GM18498 (cell line): ENCODE results near the gene RADIL.
A peak's percentile ranks its signal among the peaks of the same experiment; 100 is the strongest.
"Not testable (repeated sequence)": the region's sequence is repeated elsewhere in the genome, so short reads cannot be mapped to it uniquely, and the experiment has no call there.

Source experiments
- ATAC-seq: cut with Tn5 transposase; IDR thresholded peaks from one replicate; pipeline ENCODE4 v1.9.1; 2021; ENCODE audit warnings: mild to moderate bottlenecking, moderate library complexity; ENCODE audit not compliant: unreplicated experiment

RADIL gene

DNA sequence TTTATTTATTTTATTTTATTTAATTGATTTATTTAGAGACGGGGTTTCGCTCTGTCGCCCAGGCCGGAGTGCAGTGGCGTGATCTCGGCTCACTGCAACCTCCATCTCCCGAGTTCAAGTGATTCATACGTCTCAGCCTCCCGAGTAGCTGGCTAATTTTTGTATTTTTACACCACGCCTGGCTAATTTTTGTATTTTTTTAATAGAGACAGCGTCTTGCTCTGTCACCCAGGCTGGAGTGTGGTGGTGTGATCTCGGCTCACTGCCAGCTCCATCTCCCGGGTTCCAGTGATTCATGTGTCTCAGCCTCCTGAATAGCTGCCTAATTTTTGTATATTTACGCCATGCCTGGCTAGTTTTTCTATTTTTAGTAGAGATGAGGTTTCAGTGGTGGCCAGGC lies 73.8 kb downstream of the RADIL start:
- ATAC-seq, result no peak

DNA sequence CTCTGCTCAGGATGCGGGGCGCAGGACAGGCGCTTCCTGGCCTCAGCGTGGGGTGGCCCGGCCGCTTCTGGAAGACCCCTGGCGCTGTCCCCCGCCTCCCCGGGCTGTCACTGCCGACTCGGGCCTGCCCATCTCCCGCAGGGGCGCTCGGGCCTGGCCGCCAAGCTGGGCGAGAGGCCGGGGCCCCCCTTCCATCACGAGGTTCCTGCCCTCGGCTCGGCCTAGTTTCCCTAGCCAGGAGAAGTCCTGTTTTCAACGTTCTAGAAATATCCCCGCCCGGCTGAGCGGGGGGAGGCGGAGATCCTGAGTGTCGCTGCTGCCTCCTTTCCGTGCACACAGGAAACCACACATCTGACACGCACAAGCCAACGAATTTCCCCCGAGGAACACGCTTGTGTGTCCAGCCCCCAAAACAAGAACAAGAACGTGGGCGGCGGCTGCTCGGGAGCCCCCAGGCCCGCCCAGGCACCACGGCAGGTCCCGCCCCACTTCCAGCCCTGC lies 74.4 kb downstream of the RADIL start:
- no peak for ATAC-seq

DNA sequence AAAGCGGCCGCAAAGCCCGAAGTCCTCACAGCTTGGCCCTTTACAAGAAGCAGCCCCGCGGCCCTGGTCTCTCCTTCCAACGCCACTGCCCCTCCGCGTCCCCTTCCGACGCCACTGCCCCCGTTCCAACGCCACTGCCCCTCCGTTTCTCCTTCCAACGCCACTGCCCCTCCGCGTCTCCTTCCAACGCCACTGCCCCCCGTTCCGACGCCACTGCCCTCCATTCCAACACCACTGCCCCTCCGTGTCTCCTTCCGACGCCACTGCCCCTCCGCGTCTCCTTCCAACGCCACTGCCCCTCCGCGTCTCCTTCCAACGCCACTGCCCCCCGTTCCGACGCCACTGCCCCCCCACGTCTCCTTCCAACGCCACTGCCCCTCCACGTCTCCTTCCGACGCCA lies 75.0 kb downstream of the RADIL start:
- no peak for ATAC-seq

DNA sequence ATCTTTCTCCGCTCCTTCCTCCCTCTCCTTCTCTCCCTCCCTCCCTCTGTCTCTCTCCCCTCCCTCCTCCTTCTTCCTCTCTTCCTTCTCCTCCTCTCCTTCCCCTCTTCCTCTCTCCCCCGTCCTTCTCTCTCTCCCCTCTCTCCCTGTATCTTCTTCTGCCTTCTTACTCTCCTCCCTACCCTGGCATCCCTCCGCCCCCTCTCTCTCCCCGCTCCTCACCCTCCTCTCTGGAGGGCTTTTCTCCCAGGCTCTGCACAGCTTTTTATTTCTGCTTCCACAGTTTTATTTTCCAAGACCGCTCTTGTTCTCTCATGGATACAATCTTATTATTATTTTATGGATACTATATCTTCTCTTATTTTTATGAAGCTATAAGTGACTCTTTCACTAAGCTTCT lies 75.5 kb downstream of the RADIL start:
- ATAC-seq, result no peak

DNA sequence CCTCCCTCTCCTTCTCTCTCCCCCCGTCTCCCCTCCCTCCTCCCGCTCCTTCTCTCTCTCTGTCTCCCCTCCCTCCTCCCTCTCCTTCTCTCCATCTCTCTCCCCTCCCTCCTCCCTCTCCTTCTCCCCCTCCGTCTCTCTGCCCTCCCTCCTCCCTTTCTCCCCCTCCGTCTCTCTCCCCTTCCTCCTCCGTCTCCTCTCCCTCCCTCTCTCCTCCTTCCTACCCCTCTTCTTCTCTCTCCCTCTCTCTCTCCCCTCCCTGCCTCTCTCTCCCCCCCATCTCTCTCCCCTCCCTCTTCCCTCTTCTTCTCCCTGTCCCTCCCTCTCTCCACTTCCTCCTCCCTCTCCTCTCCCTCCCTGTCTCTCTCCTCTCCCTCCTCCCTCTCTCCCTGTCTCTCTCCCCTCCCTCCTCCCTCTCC lies 75.9 kb downstream of the RADIL start:
- ATAC-seq, result no peak

DNA sequence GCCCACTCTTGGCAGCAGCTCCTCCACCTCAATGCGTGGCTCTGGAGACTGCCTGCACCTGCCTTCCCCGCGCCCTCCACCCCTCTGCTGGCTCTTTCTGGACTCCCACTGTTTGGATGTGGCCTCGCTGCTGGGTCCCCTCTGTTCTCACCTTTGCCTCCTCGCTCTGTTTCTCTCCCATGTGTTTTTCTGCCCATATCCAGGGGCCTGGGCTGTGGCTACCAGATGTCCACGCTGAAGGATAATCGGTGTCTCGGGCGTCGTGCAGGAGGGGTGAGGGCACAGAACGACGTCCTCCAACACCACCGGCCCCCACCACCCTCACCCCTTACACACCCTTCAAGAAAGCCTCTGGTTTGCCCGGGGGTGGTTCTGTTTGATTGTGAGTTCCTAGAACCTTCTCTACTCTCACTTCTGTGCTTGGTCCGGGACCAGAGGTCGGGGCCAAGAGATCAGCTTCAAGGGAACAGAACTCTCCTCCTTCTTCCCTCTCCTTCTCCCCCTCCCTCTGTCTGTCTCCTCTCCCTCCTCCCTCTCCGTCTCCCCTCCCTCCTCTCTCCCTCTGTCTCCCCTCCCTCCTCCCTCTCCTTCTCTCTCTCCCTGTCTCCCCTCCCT lies 76.4 kb downstream of the RADIL start:
- ATAC-seq, result no peak

DNA sequence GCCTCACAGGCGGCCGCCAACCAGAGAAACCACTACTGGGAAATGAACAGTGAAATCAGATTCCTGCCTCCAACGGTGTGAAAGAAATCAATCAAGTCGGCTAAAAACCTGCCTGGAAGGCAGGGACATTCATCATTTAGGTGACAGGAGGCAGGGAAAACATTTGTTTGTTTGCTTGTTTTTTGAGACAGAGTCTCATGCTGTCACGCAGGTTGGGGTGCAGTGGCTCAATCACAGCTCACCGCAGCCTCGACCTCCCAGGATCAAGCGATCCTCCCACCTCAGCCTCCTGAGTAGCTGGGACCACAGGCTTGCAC lies 77.6 kb downstream of the RADIL start:
- ATAC-seq, result no peak

DNA sequence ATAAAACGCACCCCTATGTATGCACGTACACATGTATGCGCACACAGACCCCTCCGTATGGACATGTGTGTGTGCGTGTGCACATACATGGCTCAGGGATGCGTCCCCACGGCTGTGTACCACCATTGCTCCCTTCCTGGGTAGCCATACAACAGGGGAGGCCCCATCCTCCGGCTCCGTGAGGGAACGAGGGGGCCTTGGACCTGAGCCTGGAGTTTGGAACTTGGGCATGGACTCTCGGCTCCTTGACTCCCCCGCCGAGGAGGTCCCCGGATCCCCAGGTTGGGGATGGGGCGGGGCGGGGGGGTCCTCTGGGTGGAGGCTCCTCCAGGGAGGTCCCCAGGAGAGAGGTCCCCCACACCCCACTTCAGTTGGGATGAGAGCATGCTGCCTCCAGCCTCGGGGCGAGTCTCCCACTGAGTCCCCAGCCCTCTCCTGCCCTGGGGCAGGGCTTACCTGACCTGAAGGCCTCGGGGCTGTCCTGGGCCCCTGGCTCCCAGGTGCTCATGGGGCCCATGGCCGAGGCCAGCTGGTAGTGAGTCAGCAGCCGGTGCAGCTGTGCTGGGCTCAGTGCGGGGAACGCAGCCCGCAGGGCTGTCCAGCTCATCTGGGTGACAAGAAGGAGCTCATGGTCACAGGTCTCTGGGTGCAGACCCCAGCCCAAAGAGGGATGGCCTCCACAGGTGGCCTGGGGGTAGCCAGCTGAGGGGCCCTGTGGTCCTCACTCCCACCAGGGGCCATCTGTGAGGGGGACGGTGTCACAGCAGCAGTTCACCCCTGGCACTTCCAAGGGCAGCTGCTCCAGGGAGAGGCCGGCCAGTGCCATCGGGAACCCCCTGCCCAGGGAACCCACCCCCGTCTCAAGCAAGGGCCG lies 78.2 kb downstream of the RADIL start:
- ATAC-seq, result no peak

DNA sequence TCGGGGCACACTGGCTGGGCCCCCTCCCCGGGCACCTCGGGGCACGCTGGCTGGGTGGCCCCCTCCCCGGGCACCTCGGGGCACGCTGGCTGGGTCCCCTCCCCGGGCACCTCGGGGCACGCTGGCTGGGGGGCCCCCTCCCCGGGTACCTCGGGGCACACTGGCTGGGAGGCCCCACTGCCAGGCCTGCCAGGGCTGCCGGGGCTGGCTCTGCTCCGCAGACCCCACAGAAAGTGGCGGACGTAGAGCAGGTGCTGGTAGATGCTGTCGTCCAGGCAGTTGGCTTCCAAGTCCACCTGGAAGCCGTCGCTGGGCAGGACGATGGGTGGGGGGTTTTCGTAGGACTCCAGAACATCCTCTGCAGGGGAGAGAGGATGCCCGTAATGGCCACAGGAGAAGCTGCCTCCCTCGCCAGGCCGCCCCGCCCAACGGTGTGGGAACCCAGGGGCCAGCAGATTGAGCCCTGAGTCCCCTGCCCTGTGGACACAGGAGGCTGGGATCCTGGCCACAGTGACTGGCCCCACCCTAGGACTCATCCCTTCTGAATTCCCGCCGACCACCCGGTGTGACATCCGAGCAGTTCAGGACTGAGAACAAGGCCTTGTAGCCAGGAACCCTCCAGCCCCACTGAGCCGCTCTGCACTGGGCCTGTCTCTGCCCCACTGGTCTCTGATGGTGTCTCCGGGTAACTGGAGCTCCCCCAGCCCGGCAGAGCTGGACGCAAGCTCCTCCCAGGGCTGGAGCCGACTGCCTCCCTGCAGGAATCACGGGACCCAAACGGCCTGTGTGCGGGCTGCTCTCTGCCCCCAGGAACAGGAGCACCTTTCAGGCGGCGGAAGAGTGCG lies 79.9 kb downstream of the RADIL start:
- no peak for ATAC-seq

DNA sequence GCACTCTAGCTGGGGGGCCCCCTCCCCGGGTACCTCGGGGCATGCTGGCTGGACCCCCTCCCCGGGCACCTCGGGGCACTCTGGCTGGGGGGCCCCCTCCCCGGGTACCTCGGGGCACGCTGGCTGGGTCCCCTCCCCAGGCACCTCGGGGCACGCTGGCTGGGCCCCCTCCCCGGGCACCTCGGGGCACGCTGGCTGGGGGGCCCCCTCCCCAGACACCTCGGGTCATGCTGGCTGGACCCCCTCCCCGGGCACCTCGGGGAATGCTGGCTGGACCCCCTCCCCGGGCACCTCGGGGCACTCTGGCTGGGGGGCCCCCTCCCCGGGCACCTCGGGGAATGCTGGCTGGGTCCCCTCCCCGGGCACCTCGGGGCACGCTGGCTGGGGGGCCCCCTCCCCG lies 80.9 kb downstream of the RADIL start:
- ATAC-seq, result not testable (repeated sequence)

DNA sequence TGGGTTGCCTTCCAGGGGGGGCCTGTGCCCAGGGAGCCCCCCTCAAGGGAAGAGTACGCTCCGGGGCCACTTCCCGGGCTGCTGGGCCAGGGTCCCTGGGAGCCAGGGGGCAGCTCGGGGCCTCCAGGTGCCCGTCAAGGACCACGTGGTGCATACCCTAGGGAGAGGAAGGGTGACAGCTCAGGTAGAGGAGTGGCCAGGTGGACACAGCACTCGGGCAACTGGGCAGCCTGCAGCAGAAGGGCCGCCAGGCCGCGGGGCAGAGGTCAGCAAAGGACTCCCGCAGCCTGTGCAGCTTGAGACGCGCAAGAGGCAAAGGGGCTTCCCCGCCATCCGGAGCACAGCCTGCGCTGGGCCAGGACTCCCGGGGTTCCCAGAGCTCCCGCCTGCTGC lies 81.7 kb downstream of the RADIL start:
- no peak for ATAC-seq

DNA sequence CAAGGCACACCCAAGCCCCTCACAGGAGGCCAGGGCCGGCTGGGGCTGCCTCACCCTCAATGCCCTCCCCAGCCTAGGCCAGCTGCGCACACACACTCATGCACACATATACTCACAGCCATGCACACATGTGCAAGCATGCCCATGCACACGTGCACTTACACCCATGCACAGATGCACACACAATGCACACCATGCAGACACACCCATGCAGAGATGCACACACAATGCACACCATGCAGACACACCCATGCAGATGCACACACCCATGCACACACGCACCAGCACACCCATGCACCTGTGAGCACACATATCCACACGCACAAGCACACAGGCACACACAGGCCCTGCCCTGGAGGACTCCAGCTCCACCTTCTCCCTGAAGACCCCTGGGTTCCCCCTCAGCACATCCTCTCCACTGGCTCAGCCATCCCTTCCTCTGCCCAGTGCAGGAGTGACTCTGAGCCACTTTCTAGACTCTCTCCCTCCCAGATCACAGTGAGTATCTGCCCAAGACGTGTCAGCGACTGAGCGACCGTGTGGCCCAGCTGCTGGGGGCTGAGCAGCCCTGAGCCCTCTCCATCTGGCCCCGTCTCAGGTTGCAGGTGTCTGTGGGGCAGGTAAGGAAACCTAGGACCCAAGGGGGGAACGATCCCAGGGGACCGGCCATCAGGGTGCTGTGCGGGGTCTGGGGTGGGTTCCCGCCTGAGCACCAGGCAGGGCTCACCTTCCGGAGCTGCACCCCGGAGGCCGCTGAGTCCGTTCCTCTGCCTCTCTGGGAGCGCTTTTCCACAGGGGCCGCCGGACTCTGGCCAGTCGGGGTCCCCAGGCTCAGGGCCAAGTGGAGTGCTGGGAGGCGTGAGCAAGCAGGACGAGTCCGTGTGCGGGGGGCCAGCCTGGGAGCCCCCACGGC lies 82.3 kb downstream of the RADIL start:
- ATAC-seq, result no peak

DNA sequence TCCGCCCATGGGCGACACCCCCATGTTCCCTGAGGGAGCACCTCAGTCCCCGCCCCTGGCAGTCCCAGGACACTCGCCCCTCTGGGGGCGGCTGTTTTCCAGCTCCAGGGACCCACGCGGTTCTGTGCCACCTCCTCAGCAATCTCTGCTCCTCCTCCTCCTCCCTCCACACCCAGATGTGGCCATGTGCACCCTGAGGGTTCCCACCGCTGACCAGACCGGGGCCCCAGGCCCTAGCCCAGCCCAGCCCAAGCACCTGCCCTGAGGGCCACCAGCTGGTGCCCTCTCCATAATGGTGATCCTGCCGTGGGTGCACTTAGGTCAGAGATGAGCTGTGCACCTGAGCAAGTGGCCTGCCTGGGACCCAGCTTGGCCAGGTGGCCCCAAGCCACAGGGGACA lies 83.0 kb downstream of the RADIL start:
- ATAC-seq, result no peak

DNA sequence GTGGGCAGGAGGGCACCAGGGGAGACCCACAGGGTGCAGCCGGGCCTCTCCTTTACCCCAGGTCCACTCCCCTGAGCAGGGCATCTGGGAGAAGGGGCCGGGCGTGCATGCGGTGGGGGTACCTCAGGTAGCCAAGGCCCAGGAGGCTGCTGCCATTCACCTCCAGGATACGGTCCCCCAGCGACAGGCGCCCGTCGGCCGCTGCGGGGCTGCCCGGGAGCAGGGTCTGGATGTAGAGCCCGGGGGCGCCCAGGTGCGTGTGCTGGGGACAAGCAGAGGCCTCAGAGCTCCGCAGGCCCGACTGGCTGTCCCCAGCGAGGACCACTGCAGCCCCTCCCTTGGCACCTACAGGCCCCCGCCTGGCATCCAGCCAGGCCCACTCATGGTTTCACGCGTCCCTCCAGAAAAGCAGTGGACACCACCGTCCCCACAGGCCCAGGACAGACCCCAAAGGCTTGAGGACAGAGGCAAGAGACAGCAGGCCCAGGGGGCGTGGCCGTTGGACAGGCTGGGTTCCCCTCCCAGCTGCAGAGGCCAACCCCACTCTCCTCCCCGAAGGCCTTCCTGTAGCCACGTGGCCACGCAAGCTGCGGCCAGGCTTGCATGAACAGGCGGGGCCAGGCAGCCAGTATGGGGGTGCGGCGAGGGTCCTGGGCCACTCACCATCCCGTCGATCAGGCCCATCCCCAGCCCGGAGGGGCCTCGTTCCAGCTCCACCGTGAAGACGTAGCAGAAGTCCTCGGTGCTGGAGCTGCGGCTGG lies 83.8 kb downstream of the RADIL start:
- no peak for ATAC-seq

DNA sequence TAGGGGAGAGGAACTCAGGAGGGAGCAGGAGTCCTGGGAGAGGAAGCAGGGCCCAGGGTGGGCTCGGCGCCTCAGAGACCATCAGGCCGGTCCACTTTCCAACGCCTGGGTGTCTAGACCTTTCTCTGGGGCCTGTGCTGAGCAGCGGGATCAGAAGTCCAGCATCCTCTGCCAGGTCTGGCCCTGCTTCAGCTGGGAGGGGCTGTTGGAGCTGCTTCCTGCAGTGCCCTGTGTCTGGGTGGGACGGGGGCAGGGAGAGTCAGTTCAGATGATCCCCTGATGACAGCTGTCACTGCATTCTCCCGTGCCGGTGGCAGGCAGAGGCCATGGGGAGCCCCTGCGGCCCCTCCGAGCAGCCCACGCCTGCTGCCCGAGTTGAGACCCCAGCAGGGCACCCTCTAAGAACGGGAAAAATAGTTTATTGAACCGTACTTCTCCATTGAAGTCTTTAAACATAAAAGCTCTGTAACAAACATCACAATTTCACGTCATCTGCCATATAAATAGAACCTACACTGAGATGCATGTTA lies 84.7 kb downstream of the RADIL start:
- no peak for ATAC-seq

DNA sequence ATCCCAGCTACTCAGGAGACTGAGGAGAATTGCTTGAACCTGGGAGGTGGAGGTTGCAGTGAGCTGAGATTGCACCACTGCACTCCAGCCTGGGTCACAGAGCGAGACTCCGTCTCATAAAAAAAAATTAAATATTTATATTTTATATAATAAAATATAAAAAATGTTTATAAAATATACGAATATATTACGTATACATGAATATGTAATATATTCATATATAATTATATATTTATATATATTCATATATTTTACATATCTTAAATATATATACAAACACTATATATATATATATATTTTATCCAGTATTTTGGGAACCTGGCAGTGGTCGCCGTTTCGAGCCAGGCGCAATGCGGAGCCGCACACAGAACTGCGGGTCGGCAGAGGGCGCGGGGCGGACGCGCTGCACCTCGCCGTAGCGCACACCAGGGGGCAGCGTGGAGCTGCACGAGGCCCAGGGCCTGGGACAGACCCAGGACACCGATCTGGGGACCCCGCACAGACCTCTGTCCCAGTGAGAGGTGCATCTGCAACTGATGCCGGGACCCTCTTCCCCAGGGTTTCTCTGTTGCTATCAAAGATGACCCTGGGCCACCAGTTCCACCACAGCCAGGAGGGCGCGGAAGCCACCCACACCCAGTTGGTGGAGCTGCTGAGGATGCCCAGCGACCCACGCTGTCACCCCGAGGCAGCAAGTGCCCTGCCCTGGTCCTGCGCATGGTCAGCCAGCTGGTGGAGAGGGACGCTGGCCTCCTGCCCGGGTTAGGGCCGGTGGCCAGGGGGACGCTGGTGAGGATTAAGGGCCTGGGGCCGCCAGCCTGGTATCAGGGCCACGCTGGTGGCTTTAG lies 85.4 kb downstream of the RADIL start:
- ATAC-seq, result peak; percentile 75

DNA sequence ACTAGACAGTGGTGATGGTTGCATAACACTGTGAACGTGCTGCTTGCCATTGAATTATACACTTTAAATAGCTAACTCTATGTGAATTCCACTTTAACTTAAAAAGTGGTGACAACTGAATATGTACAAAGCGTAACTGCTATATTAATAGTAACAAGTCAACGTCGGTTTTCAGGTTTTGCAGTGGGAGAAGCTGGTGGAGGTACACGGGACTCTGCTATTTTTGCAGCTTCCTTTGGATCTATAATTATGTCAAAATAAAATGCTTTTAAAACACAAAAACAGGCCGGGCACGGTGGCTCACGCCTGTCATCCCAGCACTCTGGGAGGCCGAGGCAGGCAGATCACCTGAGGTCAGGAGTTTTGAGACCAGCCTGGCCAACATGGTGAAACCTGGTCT lies 87.1 kb downstream of the RADIL start:
- no peak for ATAC-seq

DNA sequence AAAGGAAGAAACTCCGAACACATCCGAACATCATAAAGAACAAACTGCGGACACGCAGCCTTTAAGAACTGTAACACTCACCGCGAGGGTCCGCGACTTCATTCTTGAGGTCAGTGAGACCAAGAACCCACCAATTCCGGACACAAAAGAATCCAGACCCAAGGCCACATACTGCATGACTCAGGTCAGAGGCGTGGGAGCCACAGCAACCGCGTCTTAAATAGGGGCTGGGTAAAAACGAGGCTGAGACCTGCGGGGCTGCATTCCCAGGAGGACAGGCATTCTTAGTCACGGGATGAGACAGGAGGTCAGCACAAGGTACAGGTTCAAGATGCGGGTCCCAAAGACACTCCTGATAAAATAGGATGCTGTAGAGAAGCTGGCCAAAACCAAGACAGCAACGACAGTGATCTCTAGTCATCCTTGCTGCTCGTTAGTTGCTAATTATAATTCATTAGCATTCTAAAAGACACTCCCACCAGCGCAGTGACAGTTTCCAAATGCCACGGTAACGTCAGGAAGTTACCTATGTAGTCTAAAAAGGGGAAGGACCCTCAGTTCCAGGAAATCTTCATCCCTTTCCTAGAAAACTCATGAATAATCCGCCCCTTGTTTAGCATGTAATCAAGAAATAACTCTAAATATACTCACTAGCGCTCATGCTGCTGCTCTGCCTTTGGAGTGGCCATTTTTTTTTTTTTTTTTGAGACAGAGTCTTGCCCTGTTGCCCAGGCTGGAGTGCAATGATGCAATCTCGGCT lies 88.7 kb downstream of the RADIL start:
- ATAC-seq, result no peak
